ENCODE results near the gene PRRT4.

DNA sequence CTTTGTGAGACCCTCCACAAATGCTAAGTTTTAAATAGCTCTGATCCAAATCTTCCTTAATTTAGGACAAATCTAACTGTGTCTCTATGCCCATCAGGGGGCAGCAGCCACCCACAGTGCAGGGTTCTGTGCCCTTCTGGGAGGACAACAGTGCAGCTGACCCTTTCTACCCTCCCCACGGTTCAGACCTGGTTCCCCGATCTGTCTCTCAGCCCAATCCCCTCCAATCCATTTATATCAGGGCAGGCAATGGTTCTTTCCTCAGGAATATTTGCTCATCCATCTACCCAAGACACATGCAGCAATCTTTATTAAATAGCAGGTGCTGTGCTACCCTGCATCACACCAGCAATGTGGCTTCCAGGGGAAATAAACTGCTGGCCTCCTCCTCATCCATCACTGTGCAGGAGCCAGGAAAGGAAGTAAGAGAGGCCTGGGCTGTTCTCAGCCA lies 13.8 kb downstream of the PRRT4 start:
- TF ChIP-seq FOXA1 (IDR thresholded peaks at IDR 0.05): no peak
- TF ChIP-seq FOXA1 (CRISPR knock-in tag; IDR thresholded peaks at IDR 0.05): no peak
- TF ChIP-seq, protein P1, sequence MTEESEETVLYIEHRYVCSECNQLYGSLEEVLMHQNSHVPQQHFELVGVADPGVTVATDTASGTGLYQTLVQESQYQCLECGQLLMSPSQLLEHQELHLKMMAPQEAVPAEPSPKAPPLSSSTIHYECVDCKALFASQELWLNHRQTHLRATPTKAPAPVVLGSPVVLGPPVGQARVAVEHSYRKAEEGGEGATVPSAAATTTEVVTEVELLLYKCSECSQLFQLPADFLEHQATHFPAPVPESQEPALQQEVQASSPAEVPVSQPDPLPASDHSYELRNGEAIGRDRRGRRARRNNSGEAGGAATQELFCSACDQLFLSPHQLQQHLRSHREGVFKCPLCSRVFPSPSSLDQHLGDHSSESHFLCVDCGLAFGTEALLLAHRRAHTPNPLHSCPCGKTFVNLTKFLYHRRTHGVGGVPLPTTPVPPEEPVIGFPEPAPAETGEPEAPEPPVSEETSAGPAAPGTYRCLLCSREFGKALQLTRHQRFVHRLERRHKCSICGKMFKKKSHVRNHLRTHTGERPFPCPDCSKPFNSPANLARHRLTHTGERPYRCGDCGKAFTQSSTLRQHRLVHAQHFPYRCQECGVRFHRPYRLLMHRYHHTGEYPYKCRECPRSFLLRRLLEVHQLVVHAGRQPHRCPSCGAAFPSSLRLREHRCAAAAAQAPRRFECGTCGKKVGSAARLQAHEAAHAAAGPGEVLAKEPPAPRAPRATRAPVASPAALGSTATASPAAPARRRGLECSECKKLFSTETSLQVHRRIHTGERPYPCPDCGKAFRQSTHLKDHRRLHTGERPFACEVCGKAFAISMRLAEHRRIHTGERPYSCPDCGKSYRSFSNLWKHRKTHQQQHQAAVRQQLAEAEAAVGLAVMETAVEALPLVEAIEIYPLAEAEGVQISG (CRISPR knock-in tag; IDR thresholded peaks at IDR 0.05): no peak
- no peak for TF ChIP-seq SATB2 (CRISPR knock-in tag; IDR thresholded peaks at IDR 0.05)
- peak; percentile 68 for TF ChIP-seq SMC3 (IDR thresholded peaks at IDR 0.05; ENCODE audit: low read length)
- TF ChIP-seq TOPORS (CRISPR knock-in tag; IDR thresholded peaks at IDR 0.05): no peak
- TF ChIP-seq TAF15 (IDR thresholded peaks at IDR 0.05; ENCODE audit: low read depth, low read length, poor library complexity, severe bottlenecking): no peak
- no peak for TF ChIP-seq ZNF12 (CRISPR knock-in tag; IDR thresholded peaks at IDR 0.05)
- no peak for TF ChIP-seq GTF2F1 (IDR thresholded peaks at IDR 0.05; ENCODE audit: low read length)
- TF ChIP-seq JUNB (CRISPR knock-in tag; IDR thresholded peaks at IDR 0.05; ENCODE audit: borderline replicate concordance): no peak

Data from HepG2 (cell line).